Body of pancreas (tissue), 4 donors: Measurements from ENCODE around the gene AGT. TPM values are rescaled to one million over a fixed set of nuclear protein-coding genes. Genes with fewer than 3 reads are reported as not detected.

Experiments used
- ATAC-seq: fragments of 150-250 bp; one replicate; pipeline ENCODE4 v1.9.1; 2016
- DNase-seq, 4 donors: peaks; one replicate each; pipeline ENCODE4 v3.0.0-alpha.2; 2019
- H3K27ac ChIP-seq, 4 donors: fragments of 200-600 bp; sonication (generic); 1 replicate in 3 of 4; 2 replicates in 1 of 4; pipeline versions ENCODE4 v1.5.1 to v1.6.1; 2016 to 2019; ENCODE audit warnings: mild to moderate bottlenecking in 1 of 4, mixed read lengths in 1 of 4, moderate library complexity in 1 of 4
- H3K27me3 ChIP-seq, 2 donors: fragments of 200-600 bp; sonication (generic); one replicate each; pipeline ENCODE4 v1.6.0; 2016; ENCODE audit warnings: mild to moderate bottlenecking in 1 of 2
- H3K36me3 ChIP-seq, 2 donors: fragments of 200-600 bp; sonication (generic); replicated peaks in 1 of 2; 2 replicates each; pipeline ENCODE4 v1.5.1; 2016; ENCODE audit warnings: low read depth in 2 of 2; ENCODE audit not compliant: insufficient read depth in 1 of 2
- H3K4me1 ChIP-seq: fragments of 200-600 bp; sonication (generic); one replicate; pipeline ENCODE4 v1.6.0; 2016
- H3K4me3 ChIP-seq, 2 donors: fragments of 200-600 bp; sonication (generic); 1 replicate in 1 of 2; 2 replicates in 1 of 2; pipeline ENCODE4 v1.5.1; 2016 to 2019
- H3K9me3 ChIP-seq, 3 donors: fragments of 200-600 bp; sonication (generic); 1 replicate in 2 of 3; 2 replicates in 1 of 3; pipeline ENCODE4 v1.5.1; 2016
- POLR2A ChIP-seq, 3 donors: fragments of 450-650 bp; IDR thresholded peaks; one replicate each; pipeline ENCODE4 v1.6.1; 2016; ENCODE audit warnings: antibody characterized with exemption in 3 of 3, mild to moderate bottlenecking in 2 of 3
- WGBS, 2 donors: methylation state at CpG; one replicate each; pipeline ENCODE4 v1.1.5; 2017; 5-methylcytosine and 5-hydroxymethylcytosine counted together
- intact Hi-C: fragments of 100-400 bp; cut with DNase I; formaldehyde crosslinking; loops from one replicate; pipeline ENCODE4 v1.15.1; 2023
- total RNA-seq, 2 donors: library from RNA; depleted of rRNA; stranded (reverse); fragments of >200 nt; gene quantifications; one replicate each; pipeline ENCODE4 v1.1.0, GENCODE V29; 2016
- TF ChIP-seq, protein P1 (sequence below), 7 experiments: fragments of 450-650 bp in 4 of 7; fragments of 200-600 bp in 3 of 7; sonication (generic) in 3 of 7; IDR thresholded peaks; one replicate each; pipeline ENCODE4 v1.5.1; 2016 to 2019; ENCODE audit warnings: antibody characterized with exemption in 7 of 7

AGT gene
- total RNA-seq, 2 donors from 2014 or later = 5.6 to 11.2 TPM

DNA sequence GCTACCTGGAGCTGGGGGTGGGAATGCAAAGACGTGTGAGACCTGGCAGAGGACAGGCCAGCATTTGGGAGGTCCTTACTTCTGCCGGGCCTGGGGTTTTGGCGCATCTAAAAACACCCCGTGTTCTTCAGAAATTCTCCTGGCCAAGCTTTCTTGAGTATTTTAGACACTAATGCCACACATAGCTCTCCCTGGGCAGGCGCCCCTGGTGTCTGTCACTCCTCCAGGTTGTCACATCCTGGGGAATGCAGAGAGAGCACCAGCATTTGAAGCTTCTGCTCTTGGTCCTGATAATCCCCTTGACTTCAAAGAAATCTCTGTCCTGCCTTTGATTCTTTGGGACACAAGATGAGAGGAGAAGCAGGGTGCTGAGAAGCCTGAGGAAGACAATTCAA, 39.3 kb upstream of the AGT start:
- H3K27me3 ChIP-seq = no peaks in the 10 kb centered on the region
- no peaks in the 10 kb centered on the region for H3K36me3 ChIP-seq
- peaks cover 6% of the 10 kb centered on the region for H3K4me1 ChIP-seq
- H3K27ac ChIP-seq = peak overlapping the region in 1 of 4 donors; percentile 53
- ATAC-seq (no peak), DNase-seq (no peak)
- H3K4me3 ChIP-seq = no peak overlapping the region
- TF ChIP-seq, protein P1, sequence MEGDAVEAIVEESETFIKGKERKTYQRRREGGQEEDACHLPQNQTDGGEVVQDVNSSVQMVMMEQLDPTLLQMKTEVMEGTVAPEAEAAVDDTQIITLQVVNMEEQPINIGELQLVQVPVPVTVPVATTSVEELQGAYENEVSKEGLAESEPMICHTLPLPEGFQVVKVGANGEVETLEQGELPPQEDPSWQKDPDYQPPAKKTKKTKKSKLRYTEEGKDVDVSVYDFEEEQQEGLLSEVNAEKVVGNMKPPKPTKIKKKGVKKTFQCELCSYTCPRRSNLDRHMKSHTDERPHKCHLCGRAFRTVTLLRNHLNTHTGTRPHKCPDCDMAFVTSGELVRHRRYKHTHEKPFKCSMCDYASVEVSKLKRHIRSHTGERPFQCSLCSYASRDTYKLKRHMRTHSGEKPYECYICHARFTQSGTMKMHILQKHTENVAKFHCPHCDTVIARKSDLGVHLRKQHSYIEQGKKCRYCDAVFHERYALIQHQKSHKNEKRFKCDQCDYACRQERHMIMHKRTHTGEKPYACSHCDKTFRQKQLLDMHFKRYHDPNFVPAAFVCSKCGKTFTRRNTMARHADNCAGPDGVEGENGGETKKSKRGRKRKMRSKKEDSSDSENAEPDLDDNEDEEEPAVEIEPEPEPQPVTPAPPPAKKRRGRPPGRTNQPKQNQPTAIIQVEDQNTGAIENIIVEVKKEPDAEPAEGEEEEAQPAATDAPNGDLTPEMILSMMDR (IDR thresholded peaks at IDR 0.05) = no peak
- TF ChIP-seq POLR2A (IDR thresholded peaks at IDR 0.05) = no peak
- 89 to 94% methylated on average over 5 of the region's 5 CpGs for WGBS, 2 donors
- intact Hi-C loops = no loop called here
- no peaks in the 10 kb centered on the region for H3K9me3 ChIP-seq

DNA sequence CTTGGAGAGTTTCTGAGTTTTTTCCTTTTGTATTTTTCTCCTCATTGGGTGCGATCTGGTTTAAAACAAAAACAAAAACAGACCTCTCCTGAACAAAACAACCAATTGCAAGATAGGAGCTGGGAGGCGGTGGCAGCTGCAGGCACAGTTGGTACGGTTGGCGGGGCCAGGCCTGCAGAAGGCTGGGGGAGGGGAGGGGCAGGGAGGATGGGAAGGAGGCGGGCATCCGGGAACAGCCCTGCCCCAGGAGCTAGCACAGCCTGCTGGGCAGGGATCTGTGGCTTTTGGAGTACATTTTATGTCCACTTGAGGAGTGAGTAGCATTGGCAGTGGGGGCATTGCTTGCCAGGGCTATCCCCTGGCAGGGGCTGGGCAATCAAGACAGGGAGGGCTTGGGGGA, 38.5 kb upstream of the AGT start:
- H3K9me3 ChIP-seq = no peaks in the 10 kb centered on the region
- no peak overlapping the region for H3K4me3 ChIP-seq
- no peak for ATAC-seq
- no peak for TF ChIP-seq POLR2A (IDR thresholded peaks at IDR 0.05)
- TF ChIP-seq, protein P1 (IDR thresholded peaks at IDR 0.05) = no peak
- intact Hi-C loops = no loop called here
- H3K4me1 ChIP-seq = peaks cover 6% of the 10 kb centered on the region
- H3K27me3 ChIP-seq = no peaks in the 10 kb centered on the region
- H3K36me3 ChIP-seq = no peaks in the 10 kb centered on the region
- peak in 2 of 4 donors; percentile 39 to 42 for DNase-seq
- 77% methylated on average over 6 of the region's 6 CpGs for WGBS, 2 donors
- no peak overlapping the region for H3K27ac ChIP-seq

DNA sequence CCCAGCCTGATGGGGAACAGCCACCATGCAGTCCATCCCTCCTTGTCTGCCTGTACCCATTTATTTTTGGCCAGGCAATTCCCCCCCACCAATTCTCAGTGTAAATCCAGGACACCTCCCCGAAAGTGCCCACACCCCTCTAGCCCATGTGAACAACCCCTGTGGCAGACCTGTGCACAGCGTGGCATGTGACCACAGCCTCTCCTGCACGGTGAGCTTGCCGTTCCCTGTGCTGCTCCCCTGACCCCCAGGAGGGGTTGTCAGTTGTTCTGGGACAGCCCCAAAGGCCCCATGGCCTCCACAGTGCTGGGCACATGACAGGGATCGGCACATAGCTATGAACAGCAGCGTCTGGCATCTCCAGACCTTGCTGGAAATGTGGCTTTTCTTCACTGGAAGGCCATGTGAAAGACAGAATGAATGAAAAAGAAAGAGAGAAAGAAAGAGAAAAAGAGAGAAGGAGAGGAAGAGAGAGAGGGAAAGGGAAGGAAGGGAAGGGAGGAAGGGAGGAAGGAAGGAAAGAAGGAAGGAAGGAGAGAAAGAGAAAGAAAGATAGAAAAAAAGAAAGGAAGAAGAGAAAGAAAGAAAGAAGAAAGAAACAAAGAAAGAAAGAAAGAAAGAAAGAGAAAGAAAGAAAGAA, 37.2 kb upstream of the AGT start:
- intact Hi-C loops = no loop called here
- peaks cover 6% of the 10 kb centered on the region for H3K4me1 ChIP-seq
- ATAC-seq = no peak
- H3K9me3 ChIP-seq = no peaks in the 10 kb centered on the region
- H3K27ac ChIP-seq = peak overlapping the region in 1 of 4 donors; percentile 21
- no peak overlapping the region for H3K4me3 ChIP-seq
- TF ChIP-seq, protein P1 (IDR thresholded peaks at IDR 0.05) = no peak
- TF ChIP-seq POLR2A (IDR thresholded peaks at IDR 0.05) = no peak
- H3K27me3 ChIP-seq = no peaks in the 10 kb centered on the region
- no peak for DNase-seq
- 64 to 73% methylated on average over 6 of the region's 6 CpGs for WGBS, 2 donors
- no peaks in the 10 kb centered on the region for H3K36me3 ChIP-seq

DNA sequence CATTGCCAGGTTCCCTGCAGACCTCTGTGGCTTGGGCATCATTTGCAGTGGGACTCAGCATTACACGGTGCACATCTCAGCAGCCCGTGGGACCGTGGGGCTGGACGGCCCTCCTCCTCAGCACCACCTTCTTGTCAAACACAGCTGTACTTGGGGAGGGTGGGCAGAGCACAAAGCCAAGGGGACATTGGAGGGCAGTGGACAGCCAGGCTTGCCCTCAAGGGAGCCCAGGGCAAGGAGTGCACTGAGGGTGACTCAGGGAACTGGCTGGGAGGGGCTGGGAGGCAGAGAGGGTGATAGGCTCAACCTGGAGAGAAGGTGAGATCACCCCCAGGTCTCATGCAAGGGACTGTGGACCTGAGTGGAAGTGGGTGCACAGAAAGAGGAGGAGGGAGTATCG, 36.7 kb upstream of the AGT start:
- no peak for DNase-seq
- intact Hi-C loops = no loop called here
- ATAC-seq = no peak
- no peaks in the 10 kb centered on the region for H3K36me3 ChIP-seq
- H3K27ac ChIP-seq = no peak overlapping the region
- no peak for TF ChIP-seq POLR2A (IDR thresholded peaks at IDR 0.05)
- TF ChIP-seq, protein P1 (IDR thresholded peaks at IDR 0.05) = no peak
- no peaks in the 10 kb centered on the region for H3K27me3 ChIP-seq
- no peak overlapping the region for H3K4me3 ChIP-seq
- H3K4me1 ChIP-seq = peaks cover 6% of the 10 kb centered on the region
- no peaks in the 10 kb centered on the region for H3K9me3 ChIP-seq
- 70 to 90% methylated on average over 1 to 5 of the region's 5 CpGs for WGBS, 2 donors

DNA sequence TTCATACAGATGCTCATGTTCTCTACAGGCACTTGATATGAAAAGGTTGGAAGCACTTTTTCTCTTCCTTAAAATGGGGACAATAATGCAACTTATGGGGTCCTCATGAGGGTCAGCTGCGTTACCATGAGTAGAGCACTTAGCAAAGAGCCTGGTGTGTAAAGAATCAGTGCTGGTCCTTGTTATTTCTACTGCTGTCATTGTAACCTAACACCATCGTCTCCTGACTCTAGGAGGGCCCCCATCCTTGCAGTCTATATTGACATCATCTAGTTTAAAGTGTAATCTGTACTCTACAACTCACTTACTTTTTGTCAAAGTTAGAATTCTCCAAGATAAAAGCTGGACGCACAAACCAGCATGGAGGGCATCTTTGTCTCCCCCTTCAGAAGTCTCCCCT, 35.7 kb upstream of the AGT start:
- H3K27ac ChIP-seq = no peak overlapping the region
- H3K27me3 ChIP-seq = no peaks in the 10 kb centered on the region
- no peaks in the 10 kb centered on the region for H3K36me3 ChIP-seq
- intact Hi-C loops = no loop called here
- peaks cover 6% of the 10 kb centered on the region for H3K4me1 ChIP-seq
- 86 to 88% methylated on average over 3 of the region's 3 CpGs for WGBS, 2 donors
- no peaks in the 10 kb centered on the region for H3K9me3 ChIP-seq
- DNase-seq (no peak), ATAC-seq (no peak)
- no peak for TF ChIP-seq POLR2A (IDR thresholded peaks at IDR 0.05)
- TF ChIP-seq, protein P1 (IDR thresholded peaks at IDR 0.05) = no peak
- H3K4me3 ChIP-seq = no peak overlapping the region
